Measurements from ENCODE around the gene MAMSTR. TPM values are rescaled to one million over a fixed set of nuclear protein-coding genes. Genes with fewer than 3 reads are reported as not detected.
"Not testable (repeated sequence)": the region's sequence is repeated elsewhere in the genome, so short reads cannot be mapped to it uniquely, and the experiment has no call there.

MAMSTR gene
- total RNA-seq, 5 donors from 2014 or later (not counting 1 experiment from before 2014, with no cell fraction given): 0.56 to 2.4 (median 1.6) TPM

GRCh38 chr19:48722196-48722708 lies 2.7 kb upstream of the MAMSTR start:
- peaks cover 14 to 43% of the 10 kb centered on the region in 2 experiments for H3K4me1 ChIP-seq (ENCODE audit: control insufficient read depth in 1 of 2, extremely low read depth in 1 of 2, insufficient read depth in 2 of 2, low read length in 2 of 2)
- ChIA-PET POLR2A (no interaction called here), CTCF (no interaction called here)
- WGBS (ENCODE audit: insufficient coverage): 98% methylated on average over 7 of the region's 11 CpGs
- no peaks in the 10 kb centered on the region for H3K36me3 ChIP-seq (ENCODE audit: control insufficient read depth in 2 of 2, extremely low read depth in 1 of 2, insufficient read depth in 1 of 2, low read length in 1 of 2)
- Mint-ChIP-seq H3K9me3 (peaks cover 7 to 15% (median 11%) of the 10 kb centered on the region in 3 donors), H3K36me3 (peaks cover 9% of the 10 kb centered on the region), H3K27ac (no peak overlapping the region), H3K4me3 (no peak overlapping the region), H3K4me1 (peaks cover 31 to 34% (median 33%) of the 10 kb centered on the region in 3 donors), H3K27me3 (no peaks in the 10 kb centered on the region)
- no peak overlapping the region for H3K27ac ChIP-seq (ENCODE audit: low read length)
- no peak overlapping the region for H3K4me3 ChIP-seq (ENCODE audit: control insufficient read depth in 1 of 2, extremely low read depth in 1 of 2, low read length in 1 of 2)
- H3K9me3 ChIP-seq: peaks cover 3% of the 10 kb centered on the region
- H3K27me3 ChIP-seq (replicated peaks in 1 of 2; ENCODE audit: control insufficient read depth in 2 of 2, extremely low read depth in 1 of 2, insufficient read depth in 2 of 2, low read length in 1 of 2): no peaks in the 10 kb centered on the region
- no peak for ATAC-seq (replicated peaks in 1 of 4)
- DNase-seq: no peak

GRCh38 chr19:48720613-48721296 lies 1.2 kb upstream of the MAMSTR start:
- DNase-seq: peak; percentile 76 to 96 (median 90)
- peak overlapping the region; percentile 74 to 78 for H3K4me3 ChIP-seq (ENCODE audit: control insufficient read depth in 1 of 2, extremely low read depth in 1 of 2, low read length in 1 of 2)
- Mint-ChIP-seq H3K9me3 (peaks cover 2 to 7% (median 7%) of the 10 kb centered on the region in 3 donors), H3K27ac (peak overlapping the region; percentile 98 to 100), H3K36me3 (peaks cover 3% of the 10 kb centered on the region), H3K4me1 (peaks cover 21 to 27% (median 22%) of the 10 kb centered on the region in 3 donors), H3K27me3 (no peaks in the 10 kb centered on the region), H3K4me3 (peak overlapping the region; percentile 82 to 97 (median 95))
- no peaks in the 10 kb centered on the region for H3K9me3 ChIP-seq
- peak overlapping the region; percentile 94 for H3K27ac ChIP-seq (ENCODE audit: low read length)
- POLR2A ChIA-PET: no interaction called here
- H3K27me3 ChIP-seq (replicated peaks in 1 of 2; ENCODE audit: control insufficient read depth in 2 of 2, extremely low read depth in 1 of 2, insufficient read depth in 2 of 2, low read length in 1 of 2): no peaks in the 10 kb centered on the region
- no peaks in the 10 kb centered on the region for H3K36me3 ChIP-seq (ENCODE audit: control insufficient read depth in 2 of 2, extremely low read depth in 1 of 2, insufficient read depth in 1 of 2, low read length in 1 of 2)
- H3K4me1 ChIP-seq (ENCODE audit: control insufficient read depth in 1 of 2, extremely low read depth in 1 of 2, insufficient read depth in 2 of 2, low read length in 2 of 2): peaks cover 8 to 29% of the 10 kb centered on the region in 2 experiments
- WGBS (ENCODE audit: insufficient coverage): 5% methylated on average over 34 of the region's 42 CpGs
- ATAC-seq (replicated peaks in 1 of 4): peak; percentile 86 to 92 (median 90)
- CTCF ChIA-PET: interaction anchor here in 1 of 2 donors (0.9 kb wide), 1 partner anchor 273 kb away, joined by 3 read pairs; the partner anchor contains the start of genes GYS1 and RUVBL2

- Mint-ChIP-seq H3K4me1 (peaks cover 17 to 22% (median 17%) of the 10 kb centered on the region in 3 donors), H3K27ac (peak overlapping the region in 1 of 2 donors; percentile 100), H3K36me3 (peaks cover 3% of the 10 kb centered on the region), H3K9me3 (peaks cover 2 to 4% (median 4%) of the 10 kb centered on the region in 3 donors), H3K4me3 (peak overlapping the region; percentile 82 to 97 (median 95)), H3K27me3 (no peaks in the 10 kb centered on the region)
- Histone ChIP-seq H3K27ac (ENCODE audit: low read length) (no peak overlapping the region), H3K4me1 (ENCODE audit: control insufficient read depth in 1 of 2, extremely low read depth in 1 of 2, insufficient read depth in 2 of 2, low read length in 2 of 2) (peaks cover 5 to 24% of the 10 kb centered on the region in 2 experiments), H3K36me3 (ENCODE audit: control insufficient read depth in 2 of 2, extremely low read depth in 1 of 2, insufficient read depth in 1 of 2, low read length in 1 of 2) (no peaks in the 10 kb centered on the region), H3K9me3 (no peaks in the 10 kb centered on the region), H3K4me3 (ENCODE audit: control insufficient read depth in 1 of 2, extremely low read depth in 1 of 2, low read length in 1 of 2) (peak overlapping the region; percentile 74 to 78), H3K27me3 (replicated peaks in 1 of 2; ENCODE audit: control insufficient read depth in 2 of 2, extremely low read depth in 1 of 2, insufficient read depth in 2 of 2, low read length in 1 of 2) (no peaks in the 10 kb centered on the region)
- peak in 2 of 4 experiments; percentile 4 to 8 for ATAC-seq (replicated peaks in 1 of 4)
- CTCF ChIA-PET: interaction anchor here in 1 of 2 donors (0.9 kb wide), 1 partner anchor 273 kb away, joined by 3 read pairs; the partner anchor contains the start of genes GYS1 and RUVBL2
- POLR2A ChIA-PET: no interaction called here
- DNase-seq: no peak
- WGBS (ENCODE audit: insufficient coverage): 37% methylated on average over 7 of the region's 12 CpGs
These were observed 707 bp upstream of the MAMSTR start for GRCh38 chr19:48720251-48720612.

DNA sequence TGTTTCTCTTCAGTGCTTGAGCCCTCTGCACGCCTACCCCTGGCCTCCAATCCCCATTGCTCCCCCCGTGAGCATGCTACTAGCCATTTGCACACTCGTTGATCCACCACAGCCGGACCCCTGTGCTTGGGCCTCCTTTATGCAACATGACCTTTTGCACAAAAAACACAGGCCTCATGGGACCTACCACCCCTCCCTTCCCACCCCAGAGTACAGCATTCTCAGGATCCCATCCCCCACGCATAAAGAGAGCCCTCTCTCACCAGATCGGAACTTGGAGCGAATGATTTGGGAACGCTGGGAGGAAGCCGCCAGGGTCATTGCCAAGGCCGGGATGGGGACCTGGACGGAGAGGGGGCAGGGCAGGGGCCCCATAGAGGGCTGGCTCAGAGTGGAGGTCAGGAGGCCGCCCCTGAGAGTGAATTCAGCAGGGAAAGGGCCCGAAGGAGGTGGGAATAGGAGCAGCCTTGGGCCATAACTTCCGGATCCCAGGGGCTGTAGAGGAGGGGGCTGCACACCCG lies 754 bp downstream of the MAMSTR start:
- no peaks in the 10 kb centered on the region for H3K9me3 ChIP-seq
- CTCF ChIA-PET: no interaction called here
- Mint-ChIP-seq H3K4me1 (peaks cover 16 to 25% (median 18%) of the 10 kb centered on the region in 3 donors), H3K27ac (no peak overlapping the region), H3K27me3 (no peaks in the 10 kb centered on the region), H3K36me3 (no peaks in the 10 kb centered on the region), H3K4me3 (no peak overlapping the region), H3K9me3 (no peaks in the 10 kb centered on the region)
- no peak overlapping the region for H3K4me3 ChIP-seq (ENCODE audit: control insufficient read depth in 1 of 2, extremely low read depth in 1 of 2, low read length in 1 of 2)
- ATAC-seq (replicated peaks in 1 of 4) (no peak), DNase-seq (no peak)
- H3K27ac ChIP-seq (ENCODE audit: low read length): no peak overlapping the region
- H3K36me3 ChIP-seq (ENCODE audit: control insufficient read depth in 2 of 2, extremely low read depth in 1 of 2, insufficient read depth in 1 of 2, low read length in 1 of 2): no peaks in the 10 kb centered on the region
- WGBS (ENCODE audit: insufficient coverage): 95% methylated on average over 14 of the region's 15 CpGs
- no peaks in the 10 kb centered on the region for H3K27me3 ChIP-seq (replicated peaks in 1 of 2; ENCODE audit: control insufficient read depth in 2 of 2, extremely low read depth in 1 of 2, insufficient read depth in 2 of 2, low read length in 1 of 2)
- POLR2A ChIA-PET: no interaction called here
- peaks cover 5 to 25% of the 10 kb centered on the region in 2 experiments for H3K4me1 ChIP-seq (ENCODE audit: control insufficient read depth in 1 of 2, extremely low read depth in 1 of 2, insufficient read depth in 2 of 2, low read length in 2 of 2)

GRCh38 chr19:48718106-48718505 lies 1.4 kb downstream of the MAMSTR start:
- H3K36me3 ChIP-seq (ENCODE audit: control insufficient read depth in 2 of 2, extremely low read depth in 1 of 2, insufficient read depth in 1 of 2, low read length in 1 of 2); H3K27ac Mint-ChIP-seq; DNase-seq; H3K27me3 Mint-ChIP-seq; ATAC-seq (replicated peaks in 1 of 4); H3K4me3 ChIP-seq (ENCODE audit: control insufficient read depth in 1 of 2, extremely low read depth in 1 of 2, low read length in 1 of 2); CTCF ChIA-PET; H3K9me3 ChIP-seq; H3K27ac ChIP-seq (ENCODE audit: low read length); H3K27me3 ChIP-seq (replicated peaks in 1 of 2; ENCODE audit: control insufficient read depth in 2 of 2, extremely low read depth in 1 of 2, insufficient read depth in 2 of 2, low read length in 1 of 2); H3K4me3 Mint-ChIP-seq; H3K36me3 Mint-ChIP-seq; H3K9me3 Mint-ChIP-seq; POLR2A ChIA-PET: not testable (repeated sequence)
- peaks cover 17 to 29% (median 20%) of the 10 kb centered on the region in 3 donors for H3K4me1 Mint-ChIP-seq
- 100% methylated on average over 4 of the region's 13 CpGs for WGBS (ENCODE audit: insufficient coverage)
- peaks cover 5 to 32% of the 10 kb centered on the region in 2 experiments for H3K4me1 ChIP-seq (ENCODE audit: control insufficient read depth in 1 of 2, extremely low read depth in 1 of 2, insufficient read depth in 2 of 2, low read length in 2 of 2)

DNA sequence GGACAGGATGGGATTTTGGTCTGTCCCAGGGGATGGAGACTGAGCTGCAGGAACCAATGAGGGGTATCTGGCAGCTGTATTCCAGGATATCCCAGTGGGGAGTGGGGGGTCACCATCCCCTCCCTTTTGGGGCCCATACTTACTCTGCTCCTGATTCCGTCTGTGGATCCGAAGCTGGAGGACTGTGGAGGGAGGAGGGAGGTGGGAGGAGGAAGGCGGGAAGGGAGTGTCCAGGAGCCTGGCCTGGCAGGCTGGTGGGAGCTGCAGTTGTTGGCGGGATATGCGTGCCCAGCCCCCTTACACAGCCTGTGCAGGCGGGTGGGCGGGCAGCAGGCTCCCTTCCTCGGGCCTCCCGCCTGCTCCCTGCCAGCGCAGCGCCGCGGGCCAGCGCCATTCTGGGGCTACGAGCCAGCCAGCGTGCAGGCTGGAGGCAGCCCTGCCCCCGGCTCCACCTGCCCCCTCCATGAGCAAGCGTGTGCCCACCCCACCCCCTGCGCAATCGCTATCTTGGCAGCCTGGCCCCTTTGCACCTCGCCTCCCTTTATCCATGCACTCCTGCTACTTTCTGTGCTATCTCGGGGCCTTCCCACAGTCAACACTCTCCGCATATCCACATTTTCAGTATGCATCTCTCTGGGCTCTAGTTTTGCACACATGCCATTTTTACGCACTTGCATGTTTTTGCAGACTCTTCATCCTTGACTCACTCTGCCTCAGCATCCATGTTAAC lies 2.8 kb downstream of the MAMSTR start:
- H3K27ac ChIP-seq (ENCODE audit: low read length): no peak overlapping the region
- no peak overlapping the region for H3K4me3 ChIP-seq (ENCODE audit: control insufficient read depth in 1 of 2, extremely low read depth in 1 of 2, low read length in 1 of 2)
- Mint-ChIP-seq H3K27me3 (no peaks in the 10 kb centered on the region), H3K4me1 (peaks cover 24 to 32% (median 26%) of the 10 kb centered on the region in 3 donors), H3K9me3 (no peaks in the 10 kb centered on the region), H3K4me3 (no peak overlapping the region), H3K36me3 (no peaks in the 10 kb centered on the region), H3K27ac (no peak overlapping the region)
- no peaks in the 10 kb centered on the region for H3K36me3 ChIP-seq (ENCODE audit: control insufficient read depth in 2 of 2, extremely low read depth in 1 of 2, insufficient read depth in 1 of 2, low read length in 1 of 2)
- WGBS (ENCODE audit: insufficient coverage): 68% methylated on average over 21 of the region's 24 CpGs
- H3K4me1 ChIP-seq (ENCODE audit: control insufficient read depth in 1 of 2, extremely low read depth in 1 of 2, insufficient read depth in 2 of 2, low read length in 2 of 2): peaks cover 5 to 36% of the 10 kb centered on the region in 2 experiments
- ChIA-PET POLR2A (no interaction called here), CTCF (no interaction called here)
- H3K27me3 ChIP-seq (replicated peaks in 1 of 2; ENCODE audit: control insufficient read depth in 2 of 2, extremely low read depth in 1 of 2, insufficient read depth in 2 of 2, low read length in 1 of 2): no peaks in the 10 kb centered on the region
- H3K9me3 ChIP-seq: no peaks in the 10 kb centered on the region
- ATAC-seq (replicated peaks in 1 of 4): no peak
- DNase-seq: no peak
